Naive thymus-derived CD8-positive, alpha-beta T cell (primary cell): ENCODE results near the gene UBE2V1. TPM values are rescaled to one million over a fixed set of nuclear protein-coding genes. Genes with fewer than 3 reads are reported as not detected.
"Not testable (repeated sequence)": the region's sequence is repeated elsewhere in the genome, so short reads cannot be mapped to it uniquely, and the experiment has no call there.

Experiments used
- ATAC-seq, 2 donors: fragments of 150-1000 bp; cut with Tn5 transposase in 1 of 2; sonication (Bioruptor Pico), chemical (Tn5 transposase) in 1 of 2; 1 replicate in 1 of 2; 2 replicates in 1 of 2; pipeline ENCODE4 v1.10.0; 2021; ENCODE audit warnings: mild to moderate bottlenecking in 2 of 2, moderate library complexity in 2 of 2
- POLR2A ChIA-PET: fragments of 350-600 bp; sonication (Branson Sonifier 250); formaldehyde crosslinking; loops from one replicate; lab custom pipeline; 2021; ENCODE audit warnings: antibody characterized with exemption; lab: Charles Lee
- DNase-seq, 10 donors: peaks; one replicate each; pipeline versions ENCODE4 v3.0.0 to v3.0.0-alpha.2; 2020 to 2022
- H3K27ac Mint-ChIP-seq, 10 donors: one replicate each; pipeline ENCODE4 v1.8.0; 2020 to 2022; ENCODE audit warnings: mild to moderate bottlenecking in 10 of 10, mixed read lengths in 10 of 10, moderate library complexity in 4 of 10, inconsistent platforms in 1 of 10
- H3K27me3 Mint-ChIP-seq, 5 donors: one replicate each; pipeline ENCODE4 v1.8.0; 2021 to 2022; ENCODE audit warnings: mixed read lengths in 5 of 5
- H3K36me3 Mint-ChIP-seq, 3 donors: one replicate each; pipeline ENCODE4 v1.8.0; 2020 to 2022; ENCODE audit warnings: mixed read lengths in 3 of 3, mild to moderate bottlenecking in 2 of 3, inconsistent platforms in 1 of 3
- H3K4me1 Mint-ChIP-seq, 4 donors: one replicate each; pipeline ENCODE4 v1.8.0; 2021 to 2022; ENCODE audit warnings: mixed read lengths in 4 of 4
- H3K4me3 Mint-ChIP-seq, 10 donors: one replicate each; pipeline ENCODE4 v1.8.0; 2020 to 2022; ENCODE audit warnings: mild to moderate bottlenecking in 10 of 10, mixed read lengths in 10 of 10, moderate library complexity in 6 of 10, inconsistent platforms in 1 of 10
- H3K9me3 Mint-ChIP-seq, 9 donors: one replicate each; pipeline ENCODE4 v1.8.0; 2020 to 2022; ENCODE audit warnings: mixed read lengths in 9 of 9, mild to moderate bottlenecking in 3 of 9, inconsistent platforms in 1 of 9, moderate library complexity in 1 of 9
- polyA plus RNA-seq, 3 donors: library from polyadenylated mRNA; unstranded; fragments of 300-500 nt; fragmentation: Illumina TruSeq; gene quantifications; one replicate each; pipeline ENCODE4 v1.2.3, GENCODE V29; 2021
- total RNA-seq, 8 experiments: library from RNA in 2 of 8; stranded (reverse) in 2 of 8; gene quantifications; one replicate each; pipeline ENCODE4 v1.2.3 and lab custom pipeline; 2021 to 2026

Gene UBE2V1
- total and polyA plus RNA-seq, 5 experiments from 2014 or later, result 141 to 165 (median 154) TPM

- peak in 1 of 2 donors; percentile 27 for ATAC-seq
- peak overlapping the region; percentile 92 to 100 (median 98) for H3K4me3 Mint-ChIP-seq
- peak in 5 of 10 donors; percentile 34 to 66 (median 39) for DNase-seq
- no peaks in the 10 kb centered on the region for H3K27me3 Mint-ChIP-seq
- peak overlapping the region; percentile 19 to 99 (median 90) for H3K27ac Mint-ChIP-seq
- H3K36me3 Mint-ChIP-seq, result peaks cover 0 to 21% (median 0%) of the 10 kb centered on the region in 3 donors
- peaks cover 58 to 94% (median 92%) of the 10 kb centered on the region in 4 donors for H3K4me1 Mint-ChIP-seq
- POLR2A ChIA-PET, result interaction anchor here (0.6 to 3.4 kb wide), 4 partner anchors 34 to 198 kb away, joined by 3 to 33 read pairs (median 4); partner anchors contain the start of gene PEDS1
- no peaks in the 10 kb centered on the region for H3K9me3 Mint-ChIP-seq
Observed at GRCh38 chr20:50110141-50111047, 2.6 kb downstream of the UBE2V1 start.

GRCh38 chr20:50108556-50109235 is 4.3 kb downstream of the UBE2V1 start:
- ATAC-seq, result no peak
- Mint-ChIP-seq H3K27ac (peak overlapping the region; percentile 29 to 78 (median 67)), H3K27me3 (no peaks in the 10 kb centered on the region), H3K4me1 (peaks cover 48 to 87% (median 81%) of the 10 kb centered on the region in 4 donors), H3K36me3 (peaks cover 0 to 24% (median 0%) of the 10 kb centered on the region in 3 donors), H3K4me3 (peak overlapping the region in 9 of 10 donors; percentile 18 to 92 (median 43)), H3K9me3 (no peaks in the 10 kb centered on the region)
- no peak for DNase-seq
- POLR2A ChIA-PET, result interaction anchor here (0.6 to 0.7 kb wide), 3 partner anchors 12 to 798 kb away, joined by 3 to 4 read pairs (median 4); no protein-coding TSS in a partner anchor

- H3K36me3 Mint-ChIP-seq, result peaks cover 0 to 27% (median 0%) of the 10 kb centered on the region in 3 donors
- H3K27ac Mint-ChIP-seq, result peak overlapping the region; percentile 11 to 78 (median 52)
- no peak for ATAC-seq
- no peak for DNase-seq
- peaks cover 47 to 88% (median 80%) of the 10 kb centered on the region in 4 donors for H3K4me1 Mint-ChIP-seq
- H3K4me3 Mint-ChIP-seq, result peak overlapping the region in 7 of 10 donors; percentile 1 to 40 (median 23)
- POLR2A ChIA-PET, result interaction anchor here (0.6 kb wide), 2 partner anchors 24 to 799 kb away, joined by 4 read pairs; no protein-coding TSS in a partner anchor
- no peaks in the 10 kb centered on the region for H3K9me3 Mint-ChIP-seq
- no peaks in the 10 kb centered on the region for H3K27me3 Mint-ChIP-seq
Observed at GRCh38 chr20:50107796-50108331, 5.1 kb downstream of the UBE2V1 start.

GRCh38 chr20:50107086-50107660 is 5.8 kb downstream of the UBE2V1 start:
- no peaks in the 10 kb centered on the region for H3K27me3 Mint-ChIP-seq
- peaks cover 47 to 91% (median 82%) of the 10 kb centered on the region in 4 donors for H3K4me1 Mint-ChIP-seq
- POLR2A ChIA-PET, result interaction anchor here (0.6 to 1.6 kb wide), 4 partner anchors 23 to 293 kb away, joined by 3 to 4 read pairs (median 4); no protein-coding TSS in a partner anchor
- DNase-seq, result no peak
- H3K9me3 Mint-ChIP-seq, result no peaks in the 10 kb centered on the region
- H3K4me3 Mint-ChIP-seq, result peak overlapping the region in 1 of 10 donors; percentile 1
- peaks cover 0 to 34% (median 0%) of the 10 kb centered on the region in 3 donors for H3K36me3 Mint-ChIP-seq
- ATAC-seq, result no peak
- peak overlapping the region in 6 of 10 donors; percentile 16 to 85 (median 60) for H3K27ac Mint-ChIP-seq

GRCh38 chr20:50106669-50107068 is 6.3 kb downstream of the UBE2V1 start:
- H3K9me3 Mint-ChIP-seq, result not testable (repeated sequence)
- peak overlapping the region in 5 of 10 donors; percentile 12 to 85 (median 49) for H3K27ac Mint-ChIP-seq
- peaks cover 0 to 39% (median 0%) of the 10 kb centered on the region in 3 donors for H3K36me3 Mint-ChIP-seq

GRCh38 chr20:50103464-50104107 is 9.4 kb downstream of the UBE2V1 start:
- ATAC-seq, H3K9me3 Mint-ChIP-seq, DNase-seq, POLR2A ChIA-PET, H3K27me3 Mint-ChIP-seq, H3K4me3 Mint-ChIP-seq: not testable (repeated sequence)
- Mint-ChIP-seq H3K36me3 (peaks cover 0 to 43% (median 0%) of the 10 kb centered on the region in 3 donors), H3K27ac (peak overlapping the region in 4 of 10 donors; percentile 15 to 89 (median 51)), H3K4me1 (peaks cover 29 to 83% (median 68%) of the 10 kb centered on the region in 4 donors)

More at GRCh38 chr20:50106669-50107068, 6.3 kb downstream of the UBE2V1 start:
- POLR2A ChIA-PET, result interaction anchor here (0.6 to 1.6 kb wide), 3 partner anchors 32 to 292 kb away, joined by 3 to 4 read pairs (median 4); no protein-coding TSS in a partner anchor
- H3K27me3 Mint-ChIP-seq, DNase-seq, ATAC-seq, H3K4me3 Mint-ChIP-seq: not testable (repeated sequence)
- peaks cover 46 to 91% (median 82%) of the 10 kb centered on the region in 4 donors for H3K4me1 Mint-ChIP-seq

GRCh38 chr20:50102551-50102950 is 10.4 kb downstream of the UBE2V1 start:
- H3K9me3 Mint-ChIP-seq, POLR2A ChIA-PET: not testable (repeated sequence)
- peaks cover 27 to 82% (median 67%) of the 10 kb centered on the region in 4 donors for H3K4me1 Mint-ChIP-seq

GRCh38 chr20:50101887-50102286 is 11.1 kb downstream of the UBE2V1 start:
- H3K27me3 Mint-ChIP-seq, result no peaks in the 10 kb centered on the region
- ATAC-seq (no peak), DNase-seq (no peak)
- H3K36me3 Mint-ChIP-seq, result peaks cover 0 to 40% (median 0%) of the 10 kb centered on the region in 3 donors
- no peaks in the 10 kb centered on the region for H3K9me3 Mint-ChIP-seq
- peak overlapping the region in 6 of 10 donors; percentile 2 to 80 (median 40) for H3K27ac Mint-ChIP-seq
- peak overlapping the region in 1 of 10 donors; percentile 57 for H3K4me3 Mint-ChIP-seq
- POLR2A ChIA-PET, result no interaction called here
- peaks cover 24 to 79% (median 63%) of the 10 kb centered on the region in 4 donors for H3K4me1 Mint-ChIP-seq

More at GRCh38 chr20:50102551-50102950, 10.4 kb downstream of the UBE2V1 start:
- H3K27me3 Mint-ChIP-seq, DNase-seq, ATAC-seq: not testable (repeated sequence)
- peak overlapping the region in 2 of 10 donors; percentile 11 to 42 for H3K4me3 Mint-ChIP-seq
- H3K36me3 Mint-ChIP-seq, result peaks cover 0 to 42% (median 0%) of the 10 kb centered on the region in 3 donors
- peak overlapping the region in 6 of 10 donors; percentile 8 to 86 (median 46) for H3K27ac Mint-ChIP-seq

GRCh38 chr20:50101281-50101680 is 11.7 kb downstream of the UBE2V1 start:
- H3K27ac Mint-ChIP-seq, result peak overlapping the region in 2 of 10 donors; percentile 8 to 53
- H3K4me3 Mint-ChIP-seq, result no peak overlapping the region
- peaks cover 27 to 74% (median 59%) of the 10 kb centered on the region in 4 donors for H3K4me1 Mint-ChIP-seq

GRCh38 chr20:50100552-50100951 is 12.4 kb downstream of the UBE2V1 start:
- POLR2A ChIA-PET, result interaction anchor here (0.7 to 2.8 kb wide), 4 partner anchors 12 to 36 kb away, joined by 3 to 9 read pairs (median 6); partner anchors contain the start of gene UBE2V1
- DNase-seq, result no peak
- H3K4me1 Mint-ChIP-seq, result peaks cover 25 to 66% (median 55%) of the 10 kb centered on the region in 4 donors
- H3K4me3 Mint-ChIP-seq, result no peak overlapping the region
- peak overlapping the region in 1 of 10 donors; percentile 25 for H3K27ac Mint-ChIP-seq
- peaks cover 0 to 53% (median 0%) of the 10 kb centered on the region in 3 donors for H3K36me3 Mint-ChIP-seq
- no peaks in the 10 kb centered on the region for H3K27me3 Mint-ChIP-seq
- H3K9me3 Mint-ChIP-seq, result no peaks in the 10 kb centered on the region
- no peak for ATAC-seq

More at GRCh38 chr20:50101281-50101680, 11.7 kb downstream of the UBE2V1 start:
- no peak for ATAC-seq
- DNase-seq, result no peak
- H3K27me3 Mint-ChIP-seq, result no peaks in the 10 kb centered on the region
- POLR2A ChIA-PET, result interaction anchor here (0.7 to 2.8 kb wide), 2 partner anchors 11 to 388 kb away, joined by 3 to 9 read pairs; partner anchors contain the start of gene UBE2V1
- no peaks in the 10 kb centered on the region for H3K9me3 Mint-ChIP-seq
- peaks cover 0 to 46% (median 0%) of the 10 kb centered on the region in 3 donors for H3K36me3 Mint-ChIP-seq
